H9 (cell line): ENCODE measurements around the gene CDR2L. TPM values are rescaled to one million over a fixed set of nuclear protein-coding genes. Genes with fewer than 3 reads are reported as not detected.

Experiments used
- DNase-seq: peaks from one replicate; pipeline ENCODE4 v3.0.0-alpha.2; 2017
- H2AFZ ChIP-seq: one replicate; pipeline ENCODE4 v1.6.1; 2013; ENCODE audit warnings: mild to moderate bottlenecking, low read length, control low read depth, moderate library complexity
- H2AK5ac ChIP-seq: 2 replicates; pipeline ENCODE4 v1.6.1; 2013; ENCODE audit warnings: low read length, control low read depth, mixed read lengths; ENCODE audit not compliant: insufficient read length
- H2BK120ac ChIP-seq: one replicate; pipeline ENCODE4 v1.6.1; 2013; ENCODE audit warnings: low read depth, mild to moderate bottlenecking, low read length, control low read depth, inconsistent platforms; ENCODE audit not compliant: poor library complexity, severe bottlenecking
- H2BK12ac ChIP-seq: 2 replicates; pipeline ENCODE4 v1.6.1; 2013; ENCODE audit warnings: low read length, control low read depth, mixed read lengths, low read depth; ENCODE audit not compliant: insufficient read length
- H2BK15ac ChIP-seq: 2 replicates; pipeline ENCODE4 v1.6.1; 2013; ENCODE audit warnings: low read depth, low read length, control low read depth
- H2BK20ac ChIP-seq: one replicate; pipeline ENCODE4 v1.6.1; 2013; ENCODE audit warnings: low read depth, mild to moderate bottlenecking, low read length, control low read depth, inconsistent platforms; ENCODE audit not compliant: poor library complexity, severe bottlenecking
- H2BK5ac ChIP-seq: 2 replicates; pipeline ENCODE4 v1.6.1; 2013; ENCODE audit warnings: low read length, control low read depth, mixed read lengths; ENCODE audit not compliant: insufficient read length
- H3K14ac ChIP-seq: 2 replicates; pipeline ENCODE4 v1.6.1; 2013; ENCODE audit warnings: low read length, control low read depth; ENCODE audit not compliant: insufficient read depth
- H3K18ac ChIP-seq: 2 replicates; pipeline ENCODE4 v1.6.1; 2013; ENCODE audit warnings: low read depth, mild to moderate bottlenecking, mixed read lengths, low read length, control low read depth; ENCODE audit not compliant: insufficient read length
- H3K23ac ChIP-seq: 2 replicates; pipeline ENCODE4 v1.6.1; 2013; ENCODE audit warnings: low read length, control low read depth, mixed read lengths, low read depth; ENCODE audit not compliant: insufficient read length
- H3K23me2 ChIP-seq: 2 replicates; pipeline ENCODE4 v1.6.1; 2013; ENCODE audit warnings: low read depth, mild to moderate bottlenecking, mixed read lengths, low read length, control low read depth; ENCODE audit not compliant: insufficient read length, poor library complexity, severe bottlenecking
- H3K27ac ChIP-seq: 2 replicates; pipeline ENCODE4 v1.5.1; 2013; ENCODE audit warnings: low read length, control low read depth, mixed read lengths, low read depth; ENCODE audit not compliant: insufficient read length
- H3K27me3 ChIP-seq: 2 replicates; pipeline ENCODE4 v1.6.1; 2013; ENCODE audit warnings: low read length, control low read depth, inconsistent platforms; ENCODE audit not compliant: insufficient read depth
- H3K4ac ChIP-seq: 2 replicates; pipeline ENCODE4 v1.6.1; 2013; ENCODE audit warnings: low read depth, mild to moderate bottlenecking, control low read depth, inconsistent platforms, low read length, moderate library complexity
- H3K4me1 ChIP-seq: 2 replicates; pipeline ENCODE4 v1.6.1; 2013; ENCODE audit warnings: low read length, control low read depth, inconsistent platforms; ENCODE audit not compliant: insufficient read depth
- H3K4me2 ChIP-seq: 2 replicates; pipeline ENCODE4 v1.6.1; 2013; ENCODE audit warnings: low read length, control low read depth, mixed read lengths; ENCODE audit not compliant: insufficient read length, insufficient read depth
- H3K56ac ChIP-seq: 2 replicates; pipeline ENCODE4 v1.6.1; 2013; ENCODE audit warnings: low read depth, mild to moderate bottlenecking, mixed read lengths, low read length, control low read depth; ENCODE audit not compliant: insufficient read length
- H3K79me1 ChIP-seq: 2 replicates; pipeline ENCODE4 v1.6.1; 2013; ENCODE audit warnings: low read depth, mild to moderate bottlenecking, moderate library complexity, low read length, control low read depth, inconsistent platforms; ENCODE audit not compliant: insufficient read depth, poor library complexity, severe bottlenecking
- H3K79me2 ChIP-seq: 2 replicates; pipeline ENCODE4 v1.6.1; 2013; ENCODE audit warnings: low read length, control low read depth, inconsistent platforms; ENCODE audit not compliant: insufficient read depth
- H3K9ac ChIP-seq: 2 replicates; pipeline ENCODE4 v1.6.1; 2013; ENCODE audit warnings: low read length, control low read depth, mixed read lengths; ENCODE audit not compliant: insufficient read length; ENCODE audit errors: extremely low read depth
- H3K9me3 ChIP-seq: one replicate; pipeline ENCODE4 v1.6.1; 2013; ENCODE audit warnings: low read depth, low read length, inconsistent platforms; ENCODE audit not compliant: control insufficient read depth
- H3T11ph ChIP-seq: one replicate; pipeline ENCODE4 v1.6.1; 2013; ENCODE audit warnings: mild to moderate bottlenecking, low read length, control low read depth, inconsistent platforms
- H4K20me1 ChIP-seq: one replicate; pipeline ENCODE4 v1.6.1; 2013; ENCODE audit not compliant: control insufficient read depth, insufficient read length, insufficient read depth
- H4K5ac ChIP-seq: 2 replicates; pipeline ENCODE4 v1.6.1; 2013; ENCODE audit warnings: low read depth, mild to moderate bottlenecking, mixed read lengths, low read length, control low read depth; ENCODE audit not compliant: insufficient read length
- H4K8ac ChIP-seq: replicated peaks from 2 replicates; pipeline ENCODE4 v1.6.1; 2013; ENCODE audit warnings: low read length, control low read depth, mixed read lengths, low read depth; ENCODE audit not compliant: insufficient read length
- H4K91ac ChIP-seq: 2 replicates; pipeline ENCODE4 v1.6.1; 2013; ENCODE audit warnings: low read depth, mild to moderate bottlenecking, moderate library complexity, mixed read lengths, low read length, control low read depth; ENCODE audit not compliant: insufficient read length
- H3K27ac Mint-ChIP-seq, 3 experiments: 2 replicates in 2 of 3; 3 replicates in 1 of 3; pipeline ENCODE4 v1.8.0; 2020 to 2021; ENCODE audit warnings: mixed read lengths in 3 of 3, mild to moderate bottlenecking in 1 of 3, moderate library complexity in 1 of 3
- H3K27me3 Mint-ChIP-seq: 2 replicates; pipeline ENCODE4 v1.8.0; 2021; ENCODE audit warnings: low read depth, mild to moderate bottlenecking, moderate library complexity, mixed read lengths
- H3K36me3 Mint-ChIP-seq, 3 experiments: 2 replicates in 2 of 3; 3 replicates in 1 of 3; pipeline ENCODE4 v1.8.0; 2020 to 2021; ENCODE audit warnings: low read depth in 3 of 3, mixed read lengths in 3 of 3; ENCODE audit not compliant: insufficient read depth in 1 of 3
- H3K4me1 Mint-ChIP-seq, 2 experiments: 2 replicates each; pipeline ENCODE4 v1.8.0; 2020; ENCODE audit warnings: mixed read lengths in 2 of 2
- H3K4me3 Mint-ChIP-seq, 2 experiments: 2 replicates in 1 of 2; 3 replicates in 1 of 2; pipeline ENCODE4 v1.8.0; 2020 to 2021; ENCODE audit warnings: mild to moderate bottlenecking in 2 of 2, mixed read lengths in 2 of 2, moderate library complexity in 1 of 2
- H3K9me3 Mint-ChIP-seq, 2 experiments: 2 replicates in 1 of 2; 3 replicates in 1 of 2; pipeline ENCODE4 v1.8.0; 2020; ENCODE audit warnings: mild to moderate bottlenecking in 2 of 2, mixed read lengths in 2 of 2, moderate library complexity in 1 of 2
- CTCF ChIP-seq: fragments of 200-600 bp; sonication (generic); conservative IDR thresholded peaks from 3 replicates; pipeline ENCODE4 v1.8.0; 2021; ENCODE audit warnings: antibody characterized with exemption, mild to moderate bottlenecking
- WGBS: extraction: QIAGEN DNeasy Blood & Tissue Kit; methylation state at CpG from one replicate; pipeline ENCODE4 v1.1.7; 2013; ENCODE audit warnings: missing lambda C conversion rate, low lambda C conversion rate, mixed read lengths; ENCODE audit not compliant: insufficient read length; ENCODE audit errors: extremely low coverage; 5-methylcytosine and 5-hydroxymethylcytosine counted together
- total RNA-seq: library from RNA; stranded (reverse); gene quantifications from 2 replicates; pipeline ENCODE4 v1.2.1, GENCODE V29; 2021

Gene CDR2L
- total RNA-seq, 1 experiment from 2014 or later, result 23.3 TPM

GRCh38 chr17:74971069-74971841 lies 16.2 kb upstream of the CDR2L start:
- Histone ChIP-seq H4K91ac (no peak overlapping the region), H3K79me2 (no peaks in the 10 kb centered on the region), H3K9ac (no peak overlapping the region), H2AFZ (no peak overlapping the region), H4K20me1 (no peaks in the 10 kb centered on the region), H3K4ac (no peak overlapping the region), H3T11ph (no peak overlapping the region), H2BK5ac (no peak overlapping the region), H3K27ac (no peak overlapping the region), H3K23ac (no peak overlapping the region), H3K18ac (no peak overlapping the region), H3K14ac (no peak overlapping the region), H2AK5ac (no peak overlapping the region), H4K5ac (no peak overlapping the region), H3K4me2 (peak overlapping the region; percentile 47), H2BK20ac (no peak overlapping the region), H2BK12ac (no peak overlapping the region), H2BK15ac (no peak overlapping the region), H3K79me1 (no peaks in the 10 kb centered on the region), H4K8ac (no peak overlapping the region), H2BK120ac (no peak overlapping the region), H3K9me3 (no peaks in the 10 kb centered on the region), H3K4me1 (no peaks in the 10 kb centered on the region; the same call in 1 of the 2 replicates), H3K23me2 (peaks cover 8% of the 10 kb centered on the region), H3K56ac (no peak overlapping the region), H3K27me3 (peaks cover 19% of the 10 kb centered on the region)
- Mint-ChIP-seq H3K27me3 (peaks cover 57% of the 10 kb centered on the region), H3K36me3 (no peaks in the 10 kb centered on the region), H3K27ac (no peak overlapping the region), H3K4me1 (peaks cover 10 to 19% of the 10 kb centered on the region in 2 experiments), H3K9me3 (peaks cover 0 to 2% of the 10 kb centered on the region in 2 experiments; a peak in 1 of 5 replicates), H3K4me3 (peak overlapping the region; percentile 67 to 83)
- DNase-seq, result no peak
- WGBS, result no CpG with 5 or more reads among the region's 8 CpGs
- no peak for TF ChIP-seq CTCF
